PC-9 (cell line): ENCODE measurements around the gene SNX11.

Experiments used
- EZH2 ChIP-seq: fragments of 200-600 bp; sonication (generic); IDR thresholded peaks from 2 replicates; pipeline ENCODE4 v1.8.0; 2017; ENCODE audit warnings: antibody characterized with exemption, low read depth
- TF ChIP-seq, protein P1 (sequence below): fragments of 200-600 bp; sonication (generic); conservative IDR thresholded peaks from 2 replicates; pipeline ENCODE4 v1.6.1; 2017; ENCODE audit warnings: mixed run types, antibody characterized with exemption, mild to moderate bottlenecking, moderate library complexity

GRCh38 chr17:48106802-48107136 lies 797 bp upstream of the SNX11 start:
- no peak for TF ChIP-seq EZH2
- TF ChIP-seq, protein P1, sequence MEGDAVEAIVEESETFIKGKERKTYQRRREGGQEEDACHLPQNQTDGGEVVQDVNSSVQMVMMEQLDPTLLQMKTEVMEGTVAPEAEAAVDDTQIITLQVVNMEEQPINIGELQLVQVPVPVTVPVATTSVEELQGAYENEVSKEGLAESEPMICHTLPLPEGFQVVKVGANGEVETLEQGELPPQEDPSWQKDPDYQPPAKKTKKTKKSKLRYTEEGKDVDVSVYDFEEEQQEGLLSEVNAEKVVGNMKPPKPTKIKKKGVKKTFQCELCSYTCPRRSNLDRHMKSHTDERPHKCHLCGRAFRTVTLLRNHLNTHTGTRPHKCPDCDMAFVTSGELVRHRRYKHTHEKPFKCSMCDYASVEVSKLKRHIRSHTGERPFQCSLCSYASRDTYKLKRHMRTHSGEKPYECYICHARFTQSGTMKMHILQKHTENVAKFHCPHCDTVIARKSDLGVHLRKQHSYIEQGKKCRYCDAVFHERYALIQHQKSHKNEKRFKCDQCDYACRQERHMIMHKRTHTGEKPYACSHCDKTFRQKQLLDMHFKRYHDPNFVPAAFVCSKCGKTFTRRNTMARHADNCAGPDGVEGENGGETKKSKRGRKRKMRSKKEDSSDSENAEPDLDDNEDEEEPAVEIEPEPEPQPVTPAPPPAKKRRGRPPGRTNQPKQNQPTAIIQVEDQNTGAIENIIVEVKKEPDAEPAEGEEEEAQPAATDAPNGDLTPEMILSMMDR, result no peak
